ENCODE data around the gene LAMA2.

LAMA2 gene

DNA sequence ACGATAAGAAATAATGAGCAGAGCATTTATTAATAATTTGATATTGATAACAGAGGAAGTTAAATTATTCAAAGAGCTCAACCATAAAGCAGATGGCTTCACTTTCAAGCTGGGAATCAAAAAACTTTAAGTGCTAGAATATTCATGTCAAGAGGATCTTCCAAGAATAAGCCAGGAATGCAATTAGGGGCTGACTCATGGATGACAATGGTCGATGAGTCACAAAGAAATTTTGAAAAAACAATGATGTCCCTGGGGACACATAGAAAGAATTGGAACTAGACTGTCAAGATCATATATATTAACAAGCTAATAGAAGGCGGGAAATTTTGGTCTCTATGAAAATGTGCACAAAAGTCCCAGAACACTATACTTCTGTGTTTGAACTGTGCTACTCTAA lies 304.1 kb downstream of the LAMA2 start:
- Histone ChIP-seq H3K9me3 (ENCODE audit: control insufficient read depth, insufficient read depth, low read length) (no peaks in the 10 kb centered on the region; the same call in 1 of the 2 replicates), H3K4me1 (ENCODE audit: insufficient read depth, low read length) (no peaks in the 10 kb centered on the region), H3K36me3 (ENCODE audit: insufficient read depth, low read length) (no peaks in the 10 kb centered on the region), H3K9ac (ENCODE audit: low read depth, low read length) (no peak overlapping the region)

DNA sequence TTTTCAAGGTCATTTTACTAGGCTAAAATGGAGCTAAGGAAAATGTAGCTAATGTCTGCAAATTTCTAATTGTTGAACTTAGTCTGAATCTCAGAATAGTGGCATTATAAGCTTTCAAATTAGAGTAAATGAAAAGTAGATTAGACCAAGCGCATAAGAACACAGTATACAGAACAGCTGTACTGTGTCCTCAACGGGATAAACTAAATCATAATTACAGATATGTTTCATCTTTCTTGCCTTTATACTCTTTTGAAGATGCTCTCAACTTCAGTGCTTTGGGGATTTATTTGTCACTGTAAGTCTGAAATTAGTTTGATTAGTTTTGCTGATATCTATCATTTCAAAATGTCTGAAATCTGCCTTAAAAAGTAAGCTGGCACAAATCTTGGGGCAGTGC lies 305.4 kb downstream of the LAMA2 start:
- no peaks in the 10 kb centered on the region; the same call in 1 of the 2 replicates for H3K9me3 ChIP-seq (ENCODE audit: control insufficient read depth, insufficient read depth, low read length)
- H3K9ac ChIP-seq (ENCODE audit: low read depth, low read length): no peak overlapping the region
- H3K36me3 ChIP-seq (ENCODE audit: insufficient read depth, low read length): no peaks in the 10 kb centered on the region
- no peaks in the 10 kb centered on the region for H3K4me1 ChIP-seq (ENCODE audit: insufficient read depth, low read length)

DNA sequence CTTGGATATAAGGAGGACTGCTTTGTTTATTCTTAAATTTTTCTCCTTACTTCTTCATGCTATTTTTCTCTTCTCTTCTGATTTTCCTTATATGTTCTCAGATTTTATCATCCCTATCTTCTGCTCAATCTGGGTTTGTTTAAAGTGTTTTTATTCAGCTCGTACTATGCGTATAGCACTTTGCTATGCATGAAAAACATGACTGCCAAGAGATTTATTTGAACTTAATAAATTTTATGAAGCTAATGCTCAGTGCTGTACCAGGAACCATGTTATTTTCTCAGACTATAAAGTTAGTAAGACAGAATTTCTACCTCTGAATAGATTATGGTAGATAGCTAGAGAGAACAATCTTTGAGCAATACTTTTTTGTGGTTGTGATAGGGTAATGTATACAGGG lies 305.9 kb downstream of the LAMA2 start:
- Histone ChIP-seq H3K9me3 (ENCODE audit: control insufficient read depth, insufficient read depth, low read length) (no peaks in the 10 kb centered on the region), H3K4me1 (ENCODE audit: insufficient read depth, low read length) (no peaks in the 10 kb centered on the region), H3K9ac (ENCODE audit: low read depth, low read length) (no peak overlapping the region), H3K36me3 (ENCODE audit: insufficient read depth, low read length) (no peaks in the 10 kb centered on the region)

DNA sequence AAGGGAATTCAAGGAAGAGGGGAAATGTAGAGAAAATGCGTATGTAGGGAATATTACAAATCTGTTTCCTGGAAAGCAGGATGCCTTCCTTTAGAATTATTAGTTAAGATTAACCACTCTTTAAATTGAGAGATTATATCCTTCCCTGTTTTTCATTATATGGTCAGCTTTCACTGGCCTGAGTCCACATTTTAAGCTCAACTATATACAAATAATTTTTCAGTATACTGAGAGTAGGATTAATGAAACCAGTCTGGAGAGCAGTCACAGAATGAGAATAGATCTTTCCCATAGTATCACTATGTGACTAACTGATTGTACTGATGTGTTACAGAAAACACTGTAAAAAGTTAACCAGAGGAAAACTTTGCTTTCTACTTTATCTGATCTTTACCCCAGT lies 306.3 kb downstream of the LAMA2 start:
- Histone ChIP-seq H3K36me3 (ENCODE audit: insufficient read depth, low read length) (no peaks in the 10 kb centered on the region), H3K9ac (ENCODE audit: low read depth, low read length) (no peak overlapping the region)

DNA sequence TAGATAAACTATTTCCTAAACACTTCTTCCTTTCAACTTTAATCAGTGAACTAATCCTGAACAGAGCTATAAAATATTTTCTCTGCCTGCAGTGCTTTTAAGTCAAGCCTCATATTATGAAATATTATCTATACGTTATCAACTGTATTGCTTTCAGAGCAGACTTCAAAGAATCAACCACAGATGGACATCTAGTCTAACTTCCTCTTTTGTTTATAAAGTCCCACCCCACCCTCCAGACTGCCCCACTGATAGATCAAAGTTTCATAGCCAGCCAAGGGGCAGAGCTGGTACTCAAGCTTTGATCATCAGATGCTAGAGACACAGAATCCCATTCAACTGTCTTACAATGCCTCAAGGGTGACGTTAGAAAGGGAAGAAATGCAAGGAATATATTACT lies 308.3 kb downstream of the LAMA2 start:
- H3K36me3 ChIP-seq (ENCODE audit: insufficient read depth, low read length): no peaks in the 10 kb centered on the region
- H3K9ac ChIP-seq (ENCODE audit: low read depth, low read length): no peak overlapping the region
- H3K4me1 ChIP-seq (ENCODE audit: insufficient read depth, low read length): peaks cover 13% of the 10 kb centered on the region; the same call in 1 of the 2 replicates
- no peaks in the 10 kb centered on the region for H3K9me3 ChIP-seq (ENCODE audit: control insufficient read depth, insufficient read depth, low read length)

More for the DNA sequence above, 306.3 kb downstream of the LAMA2 start:
- Histone ChIP-seq H3K4me1 (ENCODE audit: insufficient read depth, low read length) (no peaks in the 10 kb centered on the region), H3K9me3 (ENCODE audit: control insufficient read depth, insufficient read depth, low read length) (no peaks in the 10 kb centered on the region)

DNA sequence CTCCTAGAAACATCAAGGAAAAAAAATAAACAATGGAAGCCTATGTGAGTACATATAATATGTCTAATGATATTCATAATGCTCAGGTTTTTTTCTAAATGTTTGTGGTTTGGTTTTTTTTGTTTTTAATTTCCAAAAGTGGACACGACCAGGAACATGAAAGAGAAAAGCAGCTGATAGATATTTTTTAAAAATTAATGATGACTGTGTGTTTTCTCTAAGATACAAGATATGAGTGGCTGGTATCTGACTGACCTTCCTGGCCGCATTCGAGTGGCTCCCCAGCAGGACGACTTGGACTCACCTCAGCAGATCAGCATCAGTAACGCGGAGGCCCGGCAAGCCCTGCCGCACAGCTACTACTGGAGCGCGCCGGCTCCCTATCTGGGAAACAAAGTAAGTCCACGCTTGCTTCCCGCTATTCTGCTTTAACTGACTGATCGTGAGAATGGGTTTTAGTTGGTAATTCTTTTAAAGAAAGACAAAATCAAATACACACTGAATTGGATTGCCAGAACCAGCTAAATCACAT lies 309.6 kb downstream of the LAMA2 start:
- Histone ChIP-seq H3K4me1 (ENCODE audit: insufficient read depth, low read length) (peaks cover 21% of the 10 kb centered on the region), H3K36me3 (ENCODE audit: insufficient read depth, low read length) (no peaks in the 10 kb centered on the region), H3K9me3 (ENCODE audit: control insufficient read depth, insufficient read depth, low read length) (no peaks in the 10 kb centered on the region), H3K9ac (ENCODE audit: low read depth, low read length) (no peak overlapping the region)

DNA sequence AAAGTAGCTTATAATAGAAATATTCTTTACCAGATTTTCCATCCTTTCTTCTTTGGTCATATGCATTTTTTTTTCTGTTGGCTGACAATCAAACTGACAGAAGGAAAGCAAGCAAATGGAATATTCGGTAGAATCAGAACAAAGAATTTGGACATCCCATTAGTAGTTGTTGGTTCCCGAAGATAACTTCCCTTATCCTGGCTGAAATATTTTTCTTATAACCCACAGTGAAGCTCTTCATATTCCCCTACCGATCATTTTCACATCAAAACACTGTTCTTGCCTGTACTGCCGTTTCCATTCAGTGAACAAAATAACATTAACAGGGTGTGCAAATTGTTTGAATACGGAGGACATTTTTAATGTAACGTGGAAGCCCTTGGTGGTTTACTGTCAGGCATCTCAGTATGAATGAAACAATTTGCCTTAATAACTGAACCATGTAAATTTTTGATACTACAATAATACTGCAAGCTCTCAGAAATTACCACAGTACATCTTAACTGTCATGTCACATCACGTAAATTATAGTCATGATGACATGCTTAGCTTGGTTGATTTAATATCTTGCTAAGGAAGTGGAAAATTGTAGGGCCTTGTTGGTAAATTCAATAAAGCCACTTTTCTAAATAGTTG lies 311.5 kb downstream of the LAMA2 start:
- H3K9me3 ChIP-seq (ENCODE audit: control insufficient read depth, insufficient read depth, low read length): no peaks in the 10 kb centered on the region
- H3K4me1 ChIP-seq (ENCODE audit: insufficient read depth, low read length): peaks cover 22% of the 10 kb centered on the region
- H3K36me3 ChIP-seq (ENCODE audit: insufficient read depth, low read length): no peaks in the 10 kb centered on the region
- no peak overlapping the region for H3K9ac ChIP-seq (ENCODE audit: low read depth, low read length)

DNA sequence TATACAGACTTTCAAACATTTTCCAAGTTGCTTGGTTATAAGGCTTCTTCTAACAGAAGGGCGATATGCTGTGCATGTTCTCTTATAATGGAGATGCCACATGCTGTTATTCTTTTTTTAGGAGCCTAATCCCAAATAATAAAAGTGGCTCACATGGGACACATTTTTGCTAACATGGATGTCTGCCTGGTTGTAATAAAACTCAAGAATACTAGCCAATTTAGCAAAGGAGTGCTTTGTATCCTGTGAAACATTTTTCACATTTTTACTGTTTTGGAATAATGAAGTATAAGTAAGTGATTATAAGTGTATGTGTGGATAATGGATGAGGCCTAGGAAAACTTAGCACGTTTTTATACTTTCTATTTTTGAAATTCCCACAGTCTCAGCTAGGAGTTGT lies 312.2 kb downstream of the LAMA2 start:
- Histone ChIP-seq H3K4me1 (ENCODE audit: insufficient read depth, low read length) (peaks cover 22% of the 10 kb centered on the region), H3K9ac (ENCODE audit: low read depth, low read length) (no peak overlapping the region), H3K9me3 (ENCODE audit: control insufficient read depth, insufficient read depth, low read length) (no peaks in the 10 kb centered on the region), H3K36me3 (ENCODE audit: insufficient read depth, low read length) (no peaks in the 10 kb centered on the region)

DNA sequence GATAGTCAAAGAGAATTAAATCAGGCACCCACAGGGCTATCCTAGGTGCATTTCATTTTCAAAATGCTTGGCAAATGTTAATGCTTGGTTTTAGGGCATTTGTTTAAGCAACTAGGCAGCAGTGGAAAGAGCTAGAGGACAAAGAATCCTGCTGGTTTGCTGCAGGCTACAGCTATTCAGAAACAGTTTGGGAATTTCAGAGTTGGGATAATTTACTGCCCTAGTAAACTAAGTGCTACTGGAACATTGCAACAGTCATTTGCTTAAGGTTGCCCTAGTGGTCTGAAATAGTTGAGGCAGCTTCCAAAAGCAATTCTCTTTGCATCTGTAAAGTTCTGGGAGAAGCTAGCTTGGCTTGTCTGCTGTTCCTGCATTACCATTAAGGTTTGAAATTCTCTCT lies 312.7 kb downstream of the LAMA2 start:
- H3K36me3 ChIP-seq (ENCODE audit: insufficient read depth, low read length): no peaks in the 10 kb centered on the region
- H3K9me3 ChIP-seq (ENCODE audit: control insufficient read depth, insufficient read depth, low read length): no peaks in the 10 kb centered on the region
- no peak overlapping the region for H3K9ac ChIP-seq (ENCODE audit: low read depth, low read length)
- peaks cover 22% of the 10 kb centered on the region for H3K4me1 ChIP-seq (ENCODE audit: insufficient read depth, low read length)

DNA sequence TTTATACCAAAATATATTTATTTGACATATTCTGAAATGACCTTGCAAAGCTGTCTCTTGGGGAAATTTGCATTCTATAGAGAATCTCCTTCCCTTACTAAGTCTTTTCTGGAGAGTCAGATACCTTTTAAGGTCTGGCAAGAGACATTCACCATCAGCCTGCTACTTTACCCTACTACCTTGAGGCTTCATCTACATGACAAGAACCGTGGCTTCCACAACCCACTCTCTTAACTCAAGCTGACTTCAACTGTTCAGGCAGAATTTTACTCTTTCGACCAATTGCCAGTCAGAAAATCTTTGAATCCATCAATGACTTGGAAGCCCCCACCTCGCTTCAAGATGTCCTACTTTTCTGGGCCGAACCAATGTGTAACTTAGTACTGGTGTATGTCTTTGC lies 314.2 kb downstream of the LAMA2 start:
- no peaks in the 10 kb centered on the region for H3K9me3 ChIP-seq (ENCODE audit: control insufficient read depth, insufficient read depth, low read length)
- no peak overlapping the region for H3K9ac ChIP-seq (ENCODE audit: low read depth, low read length)
- peaks cover 22% of the 10 kb centered on the region for H3K4me1 ChIP-seq (ENCODE audit: insufficient read depth, low read length)
- no peaks in the 10 kb centered on the region for H3K36me3 ChIP-seq (ENCODE audit: insufficient read depth, low read length)

DNA sequence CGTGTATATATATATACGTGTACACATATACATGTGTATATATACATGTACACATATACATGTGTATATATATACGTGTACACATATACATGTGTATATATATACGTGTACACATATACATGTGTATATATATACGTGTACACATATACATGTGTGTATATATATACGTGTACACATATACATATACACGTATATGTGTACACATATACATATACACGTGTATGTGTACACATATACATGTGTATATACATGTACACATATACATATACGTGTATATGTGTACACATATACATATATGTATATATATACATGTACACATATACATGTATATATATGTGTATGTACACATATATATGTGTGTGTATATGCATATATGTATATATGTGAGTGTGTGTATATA lies 317.2 kb downstream of the LAMA2 start:
- no peaks in the 10 kb centered on the region for H3K9me3 ChIP-seq (ENCODE audit: control insufficient read depth, insufficient read depth, low read length)
- no peak overlapping the region for H3K9ac ChIP-seq (ENCODE audit: low read depth, low read length)
- no peaks in the 10 kb centered on the region for H3K36me3 ChIP-seq (ENCODE audit: insufficient read depth, low read length)
- peaks cover 26% of the 10 kb centered on the region for H3K4me1 ChIP-seq (ENCODE audit: insufficient read depth, low read length)

DNA sequence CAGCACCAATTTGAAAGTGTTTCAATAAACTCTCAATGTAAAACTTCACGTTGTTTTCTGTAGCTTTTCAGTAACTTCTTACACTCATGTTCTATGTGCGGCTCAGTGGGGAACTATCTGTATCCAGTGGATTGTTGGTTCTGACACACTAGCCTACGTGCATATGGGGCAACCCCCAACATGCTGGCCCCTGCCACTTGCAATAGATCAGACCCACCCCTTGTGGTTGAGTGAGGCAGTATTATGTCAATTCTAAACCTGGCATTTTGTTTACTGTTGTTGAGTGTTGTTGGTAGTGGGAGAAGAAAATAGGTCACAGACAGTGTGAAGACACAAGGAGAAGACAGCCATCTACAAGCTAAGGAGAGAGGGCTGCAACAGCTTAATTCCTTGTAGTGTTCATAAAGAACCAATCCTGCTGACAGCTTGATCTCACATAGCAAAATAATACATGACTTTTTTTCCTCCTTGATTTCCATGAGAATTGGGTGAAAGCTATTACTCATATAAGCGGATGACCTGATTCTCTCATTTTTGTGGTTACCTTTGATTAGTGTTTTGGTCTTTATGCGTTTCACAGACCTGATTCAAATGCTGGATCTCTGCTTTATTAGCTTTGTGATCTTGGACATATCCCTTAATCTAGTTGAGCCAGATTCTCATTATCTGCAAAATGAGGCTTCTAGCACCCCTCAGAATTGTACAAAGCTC lies 320.4 kb downstream of the LAMA2 start:
- H3K36me3 ChIP-seq (ENCODE audit: insufficient read depth, low read length): no peaks in the 10 kb centered on the region
- no peaks in the 10 kb centered on the region for H3K9me3 ChIP-seq (ENCODE audit: control insufficient read depth, insufficient read depth, low read length)
- H3K9ac ChIP-seq (ENCODE audit: low read depth, low read length): no peak overlapping the region
- peaks cover 6% of the 10 kb centered on the region; the same call in 1 of the 2 replicates for H3K4me1 ChIP-seq (ENCODE audit: insufficient read depth, low read length)

DNA sequence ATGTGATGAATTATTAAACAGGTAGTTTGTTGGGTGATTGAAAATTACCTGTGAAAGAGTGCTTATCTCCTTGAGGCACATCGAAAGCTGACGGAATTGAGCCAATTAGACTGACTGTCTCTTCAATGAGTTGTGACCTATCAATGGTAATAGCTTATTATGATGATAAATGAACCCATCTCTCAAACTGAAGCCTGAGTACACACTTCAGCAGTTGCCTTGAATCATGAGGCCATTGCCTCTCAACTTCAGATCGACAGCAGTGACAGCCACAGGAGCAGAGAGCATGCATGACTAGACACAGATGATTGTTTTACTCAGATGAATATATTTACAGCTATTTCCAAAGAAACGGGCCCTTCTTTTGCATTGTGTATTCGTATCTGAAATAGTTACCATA lies 323.9 kb downstream of the LAMA2 start:
- peaks cover 6% of the 10 kb centered on the region; the same call in 1 of the 2 replicates for H3K4me1 ChIP-seq (ENCODE audit: insufficient read depth, low read length)
- H3K9ac ChIP-seq (ENCODE audit: low read depth, low read length): no peak overlapping the region
- no peaks in the 10 kb centered on the region for H3K36me3 ChIP-seq (ENCODE audit: insufficient read depth, low read length)
- no peaks in the 10 kb centered on the region for H3K9me3 ChIP-seq (ENCODE audit: control insufficient read depth, insufficient read depth, low read length)

DNA sequence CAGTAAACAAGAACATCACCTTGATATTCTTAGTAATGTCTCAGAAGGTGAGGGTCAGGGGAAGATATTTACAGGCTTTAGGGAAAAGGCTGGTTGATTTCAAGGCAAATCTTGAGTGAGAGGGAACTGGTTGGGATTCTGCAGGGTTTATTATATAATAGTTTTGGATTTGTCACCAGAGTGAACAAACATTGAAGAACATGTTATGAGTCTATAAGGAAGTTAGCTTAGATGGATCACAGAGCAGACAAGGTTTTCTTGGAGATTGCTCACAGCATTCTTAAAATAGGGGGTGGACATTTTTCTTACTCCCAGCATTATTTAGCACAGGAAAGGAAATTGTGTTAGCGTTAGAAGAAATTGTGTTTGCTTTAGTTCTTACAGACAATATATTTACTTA lies 324.9 kb downstream of the LAMA2 start:
- no peak overlapping the region for H3K9ac ChIP-seq (ENCODE audit: low read depth, low read length)

More for the DNA sequence above, 324.9 kb downstream of the LAMA2 start:
- Histone ChIP-seq H3K4me1 (ENCODE audit: insufficient read depth, low read length) (peaks cover 6% of the 10 kb centered on the region; the same call in 1 of the 2 replicates), H3K9me3 (ENCODE audit: control insufficient read depth, insufficient read depth, low read length) (no peaks in the 10 kb centered on the region), H3K36me3 (ENCODE audit: insufficient read depth, low read length) (no peaks in the 10 kb centered on the region; the same call in 1 of the 2 replicates)

Measured in ES-I3 (cell line).